B cell (primary cell): ENCODE results near the gene CAAP1. TPM values are rescaled to one million over a fixed set of nuclear protein-coding genes. Genes with fewer than 3 reads are reported as not detected.
A peak's percentile ranks its signal among the peaks of the same experiment; 100 is the strongest.

Experiments
- ATAC-seq: fragments of 200-7000 bp; cut with Tn5 transposase; one replicate; pipeline ENCODE4 v1.10.0; 2021; ENCODE audit warnings: low read depth, mild to moderate bottlenecking, moderate number of reproducible peaks, moderate library complexity
- CTCF ChIA-PET: fragments of 350-600 bp; sonication (Branson Sonifier 250); formaldehyde crosslinking; loops from one replicate; lab custom pipeline; 2021; ENCODE audit warnings: antibody characterized with exemption, inconsistent platforms; lab: Charles Lee
- POLR2A ChIA-PET: fragments of 350-600 bp; sonication (Branson Sonifier 250); formaldehyde crosslinking; loops from one replicate; lab custom pipeline; 2021; ENCODE audit warnings: antibody characterized with exemption; lab: Charles Lee
- DNase-seq: peaks from one replicate; pipeline ENCODE4 v3.0.0; 2013
- H2AFZ ChIP-seq: 2 replicates; pipeline ENCODE4 v1.6.1; 2012; ENCODE audit warnings: mild to moderate bottlenecking, low read depth, low read length; ENCODE audit not compliant: insufficient read depth, poor library complexity, severe bottlenecking
- H3K27ac ChIP-seq, 2 donors: 1 replicate in 1 of 2; 2 replicates in 1 of 2; pipeline ENCODE4 v1.5.1; 2012 to 2013; ENCODE audit warnings: low read length in 2 of 2, mild to moderate bottlenecking in 2 of 2, moderate library complexity in 1 of 2
- H3K27me3 ChIP-seq, 4 experiments: fragments of 200-600 bp in 1 of 4; sonication (generic) in 1 of 4; replicated peaks in 1 of 4; 1 replicate in 2 of 4; 2 replicates in 2 of 4; pipeline versions ENCODE4 v1.6.1 to v1.7.0; 2013 to 2016; ENCODE audit warnings: low read length in 3 of 4, mild to moderate bottlenecking in 2 of 4, mixed read lengths in 1 of 4, moderate library complexity in 1 of 4; ENCODE audit not compliant: insufficient read depth in 4 of 4, control insufficient read depth in 3 of 4; ENCODE audit errors: control extremely low read depth in 1 of 4
- H3K36me3 ChIP-seq, 2 experiments: replicated peaks in 1 of 2; 1 replicate in 1 of 2; 2 replicates in 1 of 2; pipeline versions ENCODE4 v1.6.1 to v1.7.1; 2013; ENCODE audit warnings: low read length in 1 of 2; ENCODE audit not compliant: insufficient read depth in 2 of 2, control insufficient read depth in 1 of 2; ENCODE audit errors: control extremely low read depth in 1 of 2, extremely low read depth in 1 of 2
- H3K4me1 ChIP-seq, 2 donors: fragments of 200-600 bp in 1 of 2; sonication (generic) in 1 of 2; 1 replicate in 1 of 2; 2 replicates in 1 of 2; pipeline versions ENCODE4 v1.5.1 to v1.6.1; 2013 to 2017; ENCODE audit warnings: low read length in 2 of 2; ENCODE audit not compliant: control insufficient read depth in 2 of 2, insufficient read depth in 2 of 2
- H3K4me2 ChIP-seq: replicated peaks from 2 replicates; pipeline ENCODE3; 2012; ENCODE audit warnings: mild to moderate bottlenecking, low read depth, low read length; ENCODE audit not compliant: poor library complexity, severe bottlenecking
- H3K4me3 ChIP-seq, 5 experiments: fragments of 200-600 bp in 1 of 5; sonication (generic) in 1 of 5; 1 replicate in 3 of 5; 2 replicates in 2 of 5; pipeline versions ENCODE4 v1.5.1 to v1.7.0; 2011 to 2016; ENCODE audit warnings: low read length in 4 of 5, mild to moderate bottlenecking in 4 of 5, low read depth in 2 of 5, control low read depth in 1 of 5, moderate library complexity in 1 of 5; ENCODE audit not compliant: insufficient read depth in 1 of 5; ENCODE audit errors: control extremely low read depth in 1 of 5, extremely low read depth in 1 of 5
- H3K79me2 ChIP-seq: fragments of 200-600 bp; sonication (generic); one replicate; pipeline ENCODE4 v1.6.0; 2016; ENCODE audit warnings: low read length; ENCODE audit not compliant: control insufficient read depth, insufficient read depth
- H3K9ac ChIP-seq: fragments of 200-600 bp; sonication (generic); 2 replicates; pipeline ENCODE4 v1.6.1; 2017; ENCODE audit warnings: mild to moderate bottlenecking, low read length, moderate library complexity
- H3K9me3 ChIP-seq, 3 donors: one replicate each; pipeline versions ENCODE4 v1.6.1 to v1.7.1; 2013; ENCODE audit warnings: low read length in 2 of 3; ENCODE audit not compliant: control insufficient read depth in 2 of 3, insufficient read depth in 1 of 3; ENCODE audit errors: control extremely low read depth in 1 of 3
- H4K20me1 ChIP-seq: 2 replicates; pipeline ENCODE4 v1.6.0; 2012; ENCODE audit warnings: mild to moderate bottlenecking, low read length; ENCODE audit not compliant: insufficient read depth, control insufficient read depth, poor library complexity, severe bottlenecking
- H3K27ac Mint-ChIP-seq: one replicate; pipeline ENCODE4 v1.8.0; 2021; ENCODE audit warnings: mixed read lengths
- H3K27me3 Mint-ChIP-seq: one replicate; pipeline ENCODE4 v1.8.0; 2021; ENCODE audit warnings: mixed read lengths
- H3K4me1 Mint-ChIP-seq: one replicate; pipeline ENCODE4 v1.8.0; 2021; ENCODE audit warnings: mixed read lengths
- H3K4me3 Mint-ChIP-seq: one replicate; pipeline ENCODE4 v1.8.0; 2021; ENCODE audit warnings: mixed read lengths
- H3K9me3 Mint-ChIP-seq: one replicate; pipeline ENCODE4 v1.8.0; 2022; ENCODE audit warnings: mixed read lengths; ENCODE audit not compliant: insufficient read depth
- EZH2 ChIP-seq: IDR thresholded peaks from 2 replicates; pipeline ENCODE4 v1.6.1; 2012; ENCODE audit warnings: borderline replicate concordance, low read depth, mild to moderate bottlenecking, moderate library complexity, low read length; ENCODE audit not compliant: insufficient read depth, poor library complexity, severe bottlenecking
- WGBS: methylation state at CpG from one replicate; pipeline ENCODE4 v1.1.5; 2013; ENCODE audit warnings: missing lambda C conversion rate; ENCODE audit not compliant: insufficient coverage; 5-methylcytosine and 5-hydroxymethylcytosine counted together
- intact Hi-C: fragments of 100-400 bp; cut with micrococcal nuclease; formaldehyde crosslinking; loops from one replicate; pipeline ENCODE4 v1.10.0; 2022
- polyA plus RNA-seq: library from polyadenylated mRNA; depleted of rRNA; stranded (reverse); fragments of >200 nt; gene quantifications from 2 replicates; pipeline ENCODE4 v1.2.3, GENCODE V29; 2012
- total RNA-seq, 2 donors: library from RNA; stranded (reverse); fragments of 120-200 nt in 1 of 2; gene quantifications; 1 replicate in 1 of 2; 2 replicates in 1 of 2; pipeline versions ENCODE4 v1.2.3 to v1.2.4, GENCODE V29; 2013 to 2022
- TF ChIP-seq, protein P1 (sequence below): fragments of 200-600 bp; IDR thresholded peaks from one replicate; pipeline ENCODE4 v1.8.0; 2022; ENCODE audit warnings: antibody characterized with exemption, mild to moderate bottlenecking

The CAAP1 gene
- total and polyA plus RNA-seq, 2 donors (not counting 1 experiment from before 2014, with no cell fraction given) = 8.5 to 13.3 TPM

GRCh38 chr9:26893030-26893676 lies 551 bp upstream of the CAAP1 start:
- Histone ChIP-seq H3K4me2 (peak overlapping the region; percentile 73), H3K9me3 (no peaks in the 10 kb centered on the region), H3K27me3 (no peaks in the 10 kb centered on the region), H2AFZ (peak overlapping the region; percentile 89), H3K4me1 (peaks cover 18 to 19% of the 10 kb centered on the region in 2 donors), H3K27ac (peak overlapping the region; percentile 95 to 96), H3K4me3 (peak overlapping the region; percentile 81 to 100 (median 100)), H4K20me1 (no peaks in the 10 kb centered on the region), H3K79me2 (peaks cover 44% of the 10 kb centered on the region), H3K9ac (peak overlapping the region; percentile 92), H3K36me3 (no peaks in the 10 kb centered on the region)
- TF ChIP-seq EZH2 = no peak
- TF ChIP-seq, protein P1, sequence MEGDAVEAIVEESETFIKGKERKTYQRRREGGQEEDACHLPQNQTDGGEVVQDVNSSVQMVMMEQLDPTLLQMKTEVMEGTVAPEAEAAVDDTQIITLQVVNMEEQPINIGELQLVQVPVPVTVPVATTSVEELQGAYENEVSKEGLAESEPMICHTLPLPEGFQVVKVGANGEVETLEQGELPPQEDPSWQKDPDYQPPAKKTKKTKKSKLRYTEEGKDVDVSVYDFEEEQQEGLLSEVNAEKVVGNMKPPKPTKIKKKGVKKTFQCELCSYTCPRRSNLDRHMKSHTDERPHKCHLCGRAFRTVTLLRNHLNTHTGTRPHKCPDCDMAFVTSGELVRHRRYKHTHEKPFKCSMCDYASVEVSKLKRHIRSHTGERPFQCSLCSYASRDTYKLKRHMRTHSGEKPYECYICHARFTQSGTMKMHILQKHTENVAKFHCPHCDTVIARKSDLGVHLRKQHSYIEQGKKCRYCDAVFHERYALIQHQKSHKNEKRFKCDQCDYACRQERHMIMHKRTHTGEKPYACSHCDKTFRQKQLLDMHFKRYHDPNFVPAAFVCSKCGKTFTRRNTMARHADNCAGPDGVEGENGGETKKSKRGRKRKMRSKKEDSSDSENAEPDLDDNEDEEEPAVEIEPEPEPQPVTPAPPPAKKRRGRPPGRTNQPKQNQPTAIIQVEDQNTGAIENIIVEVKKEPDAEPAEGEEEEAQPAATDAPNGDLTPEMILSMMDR = no peak
- CTCF ChIA-PET = interaction anchor here (0.6 to 2.4 kb wide), 2 partner anchors 54 to 140 kb away, joined by 3 to 11 read pairs; partner anchors contain the start of gene PLAA
- intact Hi-C loops = loop anchor here (1.0 to 5.0 kb wide), 2 partner anchors 63 to 679 kb away; partner anchors contain the start of genes C9orf72 and IFT74
- peak overlapping the region; percentile 100 for H3K4me3 Mint-ChIP-seq
- no peaks in the 10 kb centered on the region for H3K27me3 Mint-ChIP-seq
- 43% methylated on average over 4 of the region's 7 CpGs for WGBS
- no peak for DNase-seq
- POLR2A ChIA-PET = interaction anchor here (1.9 kb wide), 1 partner anchor 54 kb away, joined by 8 read pairs; the partner anchor contains the start of gene PLAA
- peak overlapping the region; percentile 99 for H3K27ac Mint-ChIP-seq
- H3K4me1 Mint-ChIP-seq = peaks cover 34% of the 10 kb centered on the region
- no peaks in the 10 kb centered on the region for H3K9me3 Mint-ChIP-seq
- ATAC-seq = no peak

- peak overlapping the region; percentile 92 for H3K9ac ChIP-seq
- peaks cover 56% of the 10 kb centered on the region for H3K79me2 ChIP-seq
- no peaks in the 10 kb centered on the region for H4K20me1 ChIP-seq
- intact Hi-C loops = loop anchor here (1.0 to 5.0 kb wide), 2 partner anchors 56 to 681 kb away; partner anchors contain the start of genes C9orf72 and PLAA
- H2AFZ ChIP-seq = peak overlapping the region; percentile 89
- ATAC-seq (no peak), DNase-seq (no peak)
- Mint-ChIP-seq H3K27me3 (no peaks in the 10 kb centered on the region), H3K4me1 (peaks cover 37% of the 10 kb centered on the region), H3K27ac (peak overlapping the region; percentile 72), H3K9me3 (no peaks in the 10 kb centered on the region), H3K4me3 (peak overlapping the region; percentile 100)
- H3K27ac ChIP-seq = peak overlapping the region; percentile 95 to 96
- no peaks in the 10 kb centered on the region for H3K36me3 ChIP-seq
- POLR2A ChIA-PET = interaction anchor here (1.2 kb wide), 1 partner anchor 64 kb away, joined by 4 read pairs; the partner anchor contains the start of gene IFT74
- H3K4me3 ChIP-seq = peak overlapping the region; percentile 81 to 100 (median 100)
- WGBS = 0% methylated on average over 2 of the region's 14 CpGs
- peak overlapping the region; percentile 73 for H3K4me2 ChIP-seq
- TF ChIP-seq EZH2 = no peak
- TF ChIP-seq, protein P1 = no peak
- no peaks in the 10 kb centered on the region for H3K9me3 ChIP-seq
- CTCF ChIA-PET = interaction anchor here (1.1 to 2.4 kb wide), 3 partner anchors 30 to 64 kb away, joined by 3 to 11 read pairs (median 3); partner anchors contain the start of genes IFT74 and PLAA
- H3K27me3 ChIP-seq = no peaks in the 10 kb centered on the region
- H3K4me1 ChIP-seq = peaks cover 18 to 19% of the 10 kb centered on the region in 2 donors
Measured at GRCh38 chr9:26891726-26892125, 876 bp downstream of the CAAP1 start.
